Gastroesophageal sphincter (tissue), 3 donors: ENCODE results near the gene PROM2.

ENCODE experiments used
- EP300 ChIP-seq: sonication (generic); formaldehyde crosslinking; IDR thresholded peaks from one replicate; pipeline ENCODE4 v1.6.1; 2017; ENCODE audit warnings: antibody characterized with exemption, mild to moderate bottlenecking
- POLR2A ChIP-seq, 2 donors: fragments of 450-650 bp; IDR thresholded peaks; one replicate each; pipeline ENCODE4 v1.6.1; 2017; ENCODE audit warnings: antibody characterized with exemption in 2 of 2, mild to moderate bottlenecking in 2 of 2, moderate library complexity in 1 of 2
- TF ChIP-seq, protein P1 (sequence below), 4 experiments: fragments of 200-600 bp in 2 of 4; fragments of 450-650 bp in 2 of 4; sonication (generic) in 1 of 4; IDR thresholded peaks; one replicate each; pipeline ENCODE4 v1.5.1; 2017 to 2019; ENCODE audit warnings: antibody characterized with exemption in 4 of 4, mild to moderate bottlenecking in 2 of 4, moderate library complexity in 2 of 4

DNA sequence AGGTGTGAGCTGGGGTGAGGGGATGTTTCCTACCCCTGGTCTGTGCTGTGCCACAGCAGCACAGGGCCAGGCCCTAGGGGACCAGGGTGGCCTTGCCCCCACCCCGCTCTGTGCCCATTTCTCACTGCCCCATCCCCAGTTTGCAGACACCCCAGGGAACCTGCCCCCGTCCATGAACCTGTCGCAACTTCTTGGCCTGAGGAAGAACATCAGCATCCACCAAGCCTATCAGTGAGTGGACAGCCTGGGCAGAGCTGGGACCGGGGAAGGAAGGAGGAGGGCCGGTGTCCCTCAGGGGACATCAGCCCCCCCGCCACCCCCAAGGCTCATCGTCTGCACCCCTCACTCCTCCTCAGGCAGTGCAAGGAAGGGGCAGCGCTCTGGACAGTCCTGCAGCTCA lies 7.5 kb downstream of the PROM2 start:
- TF ChIP-seq EP300 = no peak
- TF ChIP-seq, protein P1, sequence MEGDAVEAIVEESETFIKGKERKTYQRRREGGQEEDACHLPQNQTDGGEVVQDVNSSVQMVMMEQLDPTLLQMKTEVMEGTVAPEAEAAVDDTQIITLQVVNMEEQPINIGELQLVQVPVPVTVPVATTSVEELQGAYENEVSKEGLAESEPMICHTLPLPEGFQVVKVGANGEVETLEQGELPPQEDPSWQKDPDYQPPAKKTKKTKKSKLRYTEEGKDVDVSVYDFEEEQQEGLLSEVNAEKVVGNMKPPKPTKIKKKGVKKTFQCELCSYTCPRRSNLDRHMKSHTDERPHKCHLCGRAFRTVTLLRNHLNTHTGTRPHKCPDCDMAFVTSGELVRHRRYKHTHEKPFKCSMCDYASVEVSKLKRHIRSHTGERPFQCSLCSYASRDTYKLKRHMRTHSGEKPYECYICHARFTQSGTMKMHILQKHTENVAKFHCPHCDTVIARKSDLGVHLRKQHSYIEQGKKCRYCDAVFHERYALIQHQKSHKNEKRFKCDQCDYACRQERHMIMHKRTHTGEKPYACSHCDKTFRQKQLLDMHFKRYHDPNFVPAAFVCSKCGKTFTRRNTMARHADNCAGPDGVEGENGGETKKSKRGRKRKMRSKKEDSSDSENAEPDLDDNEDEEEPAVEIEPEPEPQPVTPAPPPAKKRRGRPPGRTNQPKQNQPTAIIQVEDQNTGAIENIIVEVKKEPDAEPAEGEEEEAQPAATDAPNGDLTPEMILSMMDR (IDR thresholded peaks at IDR 0.05) = no peak
- no peak for TF ChIP-seq POLR2A (IDR thresholded peaks at IDR 0.05)
